AG10803 (cell line): Measurements from ENCODE around the gene PKP1.
A peak's percentile ranks its signal among the peaks of the same experiment; 100 is the strongest.

Experiments used
- DNase-seq: peaks from one replicate; pipeline ENCODE4 v3.0.0; 2010; ENCODE audit warnings: low read depth
- H3K4me3 ChIP-seq: 2 replicates; pipeline ENCODE4 v1.5.1; 2011; ENCODE audit warnings: mild to moderate bottlenecking, low read length, control low read depth
- TF ChIP-seq, protein P1 (sequence below): conservative IDR thresholded peaks from 2 replicates; pipeline ENCODE4 v1.5.1; 2011; ENCODE audit warnings: mild to moderate bottlenecking, low read length, control low read depth, inconsistent platforms

PKP1 gene

DNA sequence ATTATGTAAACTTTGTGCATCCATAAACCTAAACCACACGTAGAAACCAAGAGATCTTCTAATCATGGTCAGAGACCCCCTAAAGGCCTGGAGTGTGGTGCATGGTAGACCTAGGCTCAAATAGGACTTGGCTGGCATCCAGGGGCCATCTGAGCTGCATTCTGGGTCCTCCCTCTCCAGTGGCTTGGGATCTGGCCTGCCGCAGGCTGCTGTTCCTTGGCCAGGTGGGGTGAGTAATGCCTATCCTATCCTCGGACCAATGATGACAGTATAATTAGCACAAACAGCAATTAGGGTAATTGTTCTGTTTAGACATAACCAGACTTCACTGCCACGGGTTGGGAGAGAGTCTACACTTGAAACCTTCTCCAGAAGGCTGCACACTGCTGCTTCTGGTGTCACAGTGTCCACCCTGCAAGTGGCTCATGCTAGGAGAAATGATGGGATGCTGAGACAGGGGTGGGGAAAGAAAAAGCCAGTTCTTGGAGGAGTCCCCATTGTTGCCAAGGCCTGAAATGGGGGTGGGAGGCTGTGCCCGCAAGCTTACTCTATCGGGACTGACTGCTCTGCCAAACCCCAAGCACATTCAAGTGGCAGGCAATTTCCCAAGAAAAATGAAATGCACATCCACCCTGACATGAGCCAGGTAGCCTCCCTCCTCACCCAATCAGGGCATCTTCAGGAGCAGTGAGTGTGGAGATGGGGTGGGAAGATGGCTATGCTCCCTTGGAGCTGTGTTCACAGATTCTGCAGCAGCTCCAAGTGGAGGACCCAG is 12.5 kb upstream of the PKP1 start:
- DNase-seq = no peak
- TF ChIP-seq, protein P1, sequence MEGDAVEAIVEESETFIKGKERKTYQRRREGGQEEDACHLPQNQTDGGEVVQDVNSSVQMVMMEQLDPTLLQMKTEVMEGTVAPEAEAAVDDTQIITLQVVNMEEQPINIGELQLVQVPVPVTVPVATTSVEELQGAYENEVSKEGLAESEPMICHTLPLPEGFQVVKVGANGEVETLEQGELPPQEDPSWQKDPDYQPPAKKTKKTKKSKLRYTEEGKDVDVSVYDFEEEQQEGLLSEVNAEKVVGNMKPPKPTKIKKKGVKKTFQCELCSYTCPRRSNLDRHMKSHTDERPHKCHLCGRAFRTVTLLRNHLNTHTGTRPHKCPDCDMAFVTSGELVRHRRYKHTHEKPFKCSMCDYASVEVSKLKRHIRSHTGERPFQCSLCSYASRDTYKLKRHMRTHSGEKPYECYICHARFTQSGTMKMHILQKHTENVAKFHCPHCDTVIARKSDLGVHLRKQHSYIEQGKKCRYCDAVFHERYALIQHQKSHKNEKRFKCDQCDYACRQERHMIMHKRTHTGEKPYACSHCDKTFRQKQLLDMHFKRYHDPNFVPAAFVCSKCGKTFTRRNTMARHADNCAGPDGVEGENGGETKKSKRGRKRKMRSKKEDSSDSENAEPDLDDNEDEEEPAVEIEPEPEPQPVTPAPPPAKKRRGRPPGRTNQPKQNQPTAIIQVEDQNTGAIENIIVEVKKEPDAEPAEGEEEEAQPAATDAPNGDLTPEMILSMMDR = no peak
- H3K4me3 ChIP-seq = no peak overlapping the region

DNA sequence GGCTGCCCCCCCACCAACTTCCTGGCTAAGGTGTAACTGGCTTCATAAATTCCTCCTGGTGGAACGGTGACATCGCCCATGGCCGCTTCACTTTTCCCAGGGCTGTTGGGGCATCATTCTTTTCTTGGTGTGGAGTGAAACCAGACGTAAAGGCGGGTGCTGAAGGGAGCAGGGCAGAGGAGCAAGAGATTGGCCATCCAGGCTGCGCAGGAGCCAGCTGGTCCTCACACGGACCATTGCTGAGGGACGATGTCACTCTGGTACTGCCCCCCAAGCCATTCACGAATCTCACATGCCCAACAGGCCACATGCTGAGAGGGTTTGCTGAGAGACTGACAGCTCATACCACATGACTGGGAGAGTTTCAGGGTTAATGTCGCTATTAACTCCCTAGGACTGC is 10.5 kb upstream of the PKP1 start:
- TF ChIP-seq, protein P1 = no peak
- no peak for DNase-seq
- no peak overlapping the region for H3K4me3 ChIP-seq

DNA sequence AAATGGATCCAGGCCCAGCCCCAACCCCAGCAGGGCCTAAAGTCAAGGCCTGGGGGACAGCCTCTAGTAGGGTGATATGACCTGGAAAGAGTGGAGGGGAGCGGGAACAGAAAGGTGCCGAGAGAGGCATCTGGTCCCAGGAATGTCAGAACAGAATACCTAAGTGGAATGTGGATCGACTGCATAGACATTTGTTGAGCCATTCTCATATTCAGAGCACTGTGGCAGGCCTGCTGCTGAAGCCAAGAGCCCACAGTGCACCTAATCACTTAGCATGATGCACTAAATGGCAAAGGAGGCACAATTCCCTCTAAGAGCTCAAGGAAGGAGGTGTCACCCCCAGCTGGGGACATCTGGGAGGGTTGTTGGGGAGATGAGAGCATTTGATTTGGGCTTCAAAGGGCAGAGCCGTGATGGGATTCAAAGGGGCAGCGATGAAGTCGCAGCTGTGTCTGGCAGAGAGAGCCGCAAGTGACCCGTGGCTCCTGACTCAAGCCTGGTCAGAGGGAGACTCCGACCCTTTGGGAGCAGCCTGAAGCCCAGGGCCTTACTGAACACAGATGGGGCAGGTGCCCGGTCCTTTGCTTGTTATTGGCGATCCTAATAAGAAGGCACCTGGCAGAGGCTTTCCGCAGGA is 8.6 kb upstream of the PKP1 start:
- no peak overlapping the region for H3K4me3 ChIP-seq
- TF ChIP-seq, protein P1 = no peak
- no peak for DNase-seq

DNA sequence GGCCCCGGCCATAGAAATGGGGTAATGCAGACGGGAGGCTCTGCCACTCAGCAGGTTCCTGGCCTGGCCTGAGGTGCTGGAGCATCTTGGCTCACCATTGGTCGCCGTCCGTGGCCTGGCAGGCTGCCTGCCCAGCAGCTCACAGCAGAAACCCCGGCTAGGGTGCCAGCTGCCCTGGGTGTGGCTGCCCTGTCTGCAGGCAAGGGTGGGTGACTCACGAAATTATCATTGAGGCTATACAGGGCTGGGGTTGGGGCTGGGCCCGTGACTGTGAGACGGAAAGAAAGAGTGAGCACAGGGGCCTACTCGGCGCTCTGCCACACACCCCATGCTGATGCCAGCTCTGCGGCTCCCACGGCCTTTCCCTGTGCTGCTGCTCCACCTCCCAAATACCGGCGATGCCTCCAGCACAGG is 8.0 kb upstream of the PKP1 start:
- TF ChIP-seq, protein P1 = no peak
- DNase-seq = peak; percentile 82
- no peak overlapping the region for H3K4me3 ChIP-seq

DNA sequence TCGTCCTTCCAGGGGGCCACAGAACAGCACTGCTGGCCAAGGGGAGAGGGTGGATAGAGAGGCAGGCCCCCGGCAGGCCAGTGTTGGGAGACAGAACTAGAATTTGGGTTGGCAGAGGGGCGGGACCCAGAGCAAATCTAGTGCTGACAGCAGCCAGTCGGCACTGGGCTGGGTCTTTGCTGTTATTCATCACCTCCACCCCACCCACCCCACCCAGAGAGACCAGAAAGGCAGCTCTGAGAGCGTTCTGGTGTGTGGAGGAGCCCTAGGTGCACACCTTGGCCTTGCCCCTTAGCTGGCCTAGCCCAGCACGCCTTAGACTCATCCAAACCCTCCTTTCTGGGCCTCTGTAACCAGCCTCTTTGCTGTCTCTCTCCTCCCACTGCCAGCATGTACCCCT is 6.4 kb upstream of the PKP1 start:
- DNase-seq = no peak
- no peak overlapping the region for H3K4me3 ChIP-seq
- TF ChIP-seq, protein P1 = no peak

DNA sequence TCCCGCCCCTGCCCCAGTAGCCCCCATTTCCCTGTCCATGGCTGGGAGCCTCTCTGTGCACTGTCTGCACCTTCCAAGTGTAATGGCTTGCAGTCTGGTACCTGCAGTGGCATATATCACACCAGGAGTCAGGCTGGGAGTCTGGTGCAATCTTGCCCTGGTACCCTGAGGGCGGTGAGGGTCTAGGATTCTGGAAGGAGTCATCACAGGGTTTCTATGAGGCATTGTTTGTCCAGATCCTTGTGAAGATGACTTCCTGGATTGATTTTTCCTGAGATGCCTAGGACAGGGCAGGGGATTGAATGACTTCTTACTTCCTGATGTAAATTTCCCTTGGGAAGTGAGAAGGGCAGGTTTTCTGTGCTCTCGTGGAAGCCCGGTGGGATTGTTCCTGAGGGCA is 5.9 kb upstream of the PKP1 start:
- no peak overlapping the region for H3K4me3 ChIP-seq
- no peak for DNase-seq
- TF ChIP-seq, protein P1 = no peak

DNA sequence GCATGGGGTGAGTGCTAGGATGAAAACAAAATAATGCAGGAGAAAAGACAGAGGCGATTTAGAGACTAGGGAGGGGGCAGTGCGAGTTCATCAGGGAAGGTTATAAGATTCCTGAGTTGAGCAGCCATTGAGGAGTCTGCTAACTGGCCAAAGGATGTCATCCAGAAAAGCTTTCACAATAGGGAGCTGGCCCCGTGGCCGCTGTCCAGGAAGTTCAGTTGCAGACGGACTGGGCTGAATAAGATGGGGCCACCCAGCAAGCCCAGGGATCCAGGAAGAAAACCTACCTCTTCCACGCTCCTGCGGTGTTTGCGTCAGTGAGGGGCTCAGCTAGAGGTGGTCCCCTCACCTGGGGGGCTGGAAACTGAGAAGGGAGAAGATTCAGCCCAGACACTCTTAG is 4.0 kb upstream of the PKP1 start:
- TF ChIP-seq, protein P1 = no peak
- peak; percentile 69 for DNase-seq
- no peak overlapping the region for H3K4me3 ChIP-seq
